Stimulated activated naive CD4-positive, alpha-beta T cell (primary cell): ENCODE results near the gene TLR10.

Source experiments
- DNase-seq, 6 experiments: peaks; one replicate each; lab custom pipeline; 2025; lab: John Stamatoyannopoulos, UW

TLR10 gene

GRCh38 chr4:38730830-38731646 lies 51.8 kb downstream of the TLR10 start:
- peak; percentile 59 to 90 (median 78) for DNase-seq

GRCh38 chr4:38730493-38730829 lies 52.3 kb downstream of the TLR10 start:
- no peak for DNase-seq

DNA sequence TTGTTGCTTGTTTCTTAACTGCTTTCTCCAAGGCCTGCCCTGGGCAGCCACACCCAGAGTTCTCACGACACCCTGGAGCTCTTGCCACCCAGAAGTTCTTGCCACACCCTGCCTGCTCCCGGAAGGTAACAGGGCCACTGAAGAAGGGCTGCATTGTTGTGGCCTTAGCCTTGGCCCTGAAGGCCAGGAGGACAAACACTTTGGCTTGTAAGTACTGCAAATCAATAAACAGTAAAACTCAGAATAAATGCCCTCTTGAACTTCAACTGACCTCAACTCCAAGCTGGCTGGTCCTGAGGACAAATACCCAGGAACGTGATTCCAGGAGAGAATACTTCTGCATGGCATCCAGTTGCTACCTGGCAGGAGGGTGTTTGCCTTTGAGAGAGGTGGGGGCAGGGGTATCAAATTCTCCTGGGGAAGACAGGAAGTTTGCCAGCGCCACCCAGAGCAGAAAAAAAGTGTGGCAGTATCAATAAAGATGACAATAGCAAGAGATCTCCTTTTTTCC lies 54.1 kb downstream of the TLR10 start:
- DNase-seq: no peak

DNA sequence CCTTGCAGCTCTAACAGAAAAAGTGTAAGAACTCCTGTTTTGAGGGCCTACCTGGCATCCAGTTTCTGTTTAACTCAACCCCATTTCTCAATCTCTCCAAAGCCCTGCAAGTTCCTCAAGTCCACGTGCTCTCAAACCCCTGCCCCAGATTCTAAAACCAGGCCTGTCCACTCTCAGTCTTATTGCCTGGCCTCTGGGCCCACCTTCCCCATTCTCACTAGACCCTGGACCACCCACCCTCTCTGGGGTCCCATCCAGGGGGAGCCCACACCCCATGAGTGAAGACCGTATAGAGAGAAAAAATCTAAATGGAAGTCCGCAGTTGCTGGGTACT lies 58.3 kb downstream of the TLR10 start:
- no peak for DNase-seq

DNA sequence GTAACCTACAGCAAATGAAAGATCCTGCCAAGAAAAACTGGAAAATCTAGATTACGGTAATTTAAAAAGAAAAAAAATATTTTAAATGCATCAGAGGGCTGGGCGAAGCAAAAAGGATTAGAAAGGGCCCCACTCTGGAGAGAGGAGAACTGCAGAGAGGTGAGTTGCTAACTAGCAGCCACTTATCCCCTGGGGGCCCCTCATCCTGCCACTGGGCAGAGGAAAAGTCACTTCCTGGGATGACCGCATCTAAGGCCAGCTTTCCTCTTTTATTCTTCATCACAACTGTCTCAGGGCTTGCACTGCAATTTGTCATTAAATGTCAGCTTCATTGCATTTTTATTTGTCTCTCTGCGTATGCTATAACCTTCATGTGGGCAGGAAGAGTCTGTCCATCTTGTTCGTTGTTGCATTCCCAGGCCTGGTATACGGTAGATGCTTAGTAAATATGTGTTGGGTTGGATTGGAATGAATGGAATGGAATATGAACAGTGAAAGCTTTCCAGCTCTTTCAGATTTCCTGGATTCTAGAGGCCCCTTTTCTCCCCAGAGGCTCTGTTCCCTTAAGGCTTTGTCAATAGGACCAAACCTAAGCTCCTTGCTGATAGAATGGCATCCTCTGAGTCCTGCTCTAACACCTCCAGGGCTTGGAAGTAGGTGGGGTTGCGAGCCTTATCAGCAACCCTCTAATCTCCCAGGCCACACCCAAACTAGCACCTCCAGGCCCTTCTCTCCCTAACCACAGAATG lies 58.9 kb downstream of the TLR10 start:
- no peak for DNase-seq

- DNase-seq: no peak
Measured at GRCh38 chr4:38723114-38723513, 59.7 kb downstream of the TLR10 start.
